Thyroid gland (tissue), 4 donors: ENCODE results near the gene PLAC8.

Source experiments
- POLR2A ChIP-seq, 2 donors: fragments of 450-650 bp; IDR thresholded peaks; one replicate each; pipeline ENCODE4 v1.6.1; 2017; ENCODE audit warnings: antibody characterized with exemption in 2 of 2, mild to moderate bottlenecking in 2 of 2, moderate library complexity in 1 of 2
- TF ChIP-seq, protein P1 (sequence below), 6 experiments: fragments of 200-600 bp in 3 of 6; fragments of 450-650 bp in 3 of 6; sonication (generic) in 3 of 6; IDR thresholded peaks; one replicate each; pipeline ENCODE4 v1.5.1; 2016 to 2019; ENCODE audit warnings: antibody characterized with exemption in 6 of 6, mild to moderate bottlenecking in 2 of 6, inconsistent platforms in 1 of 6, moderate library complexity in 1 of 6

- TF ChIP-seq, protein P1, sequence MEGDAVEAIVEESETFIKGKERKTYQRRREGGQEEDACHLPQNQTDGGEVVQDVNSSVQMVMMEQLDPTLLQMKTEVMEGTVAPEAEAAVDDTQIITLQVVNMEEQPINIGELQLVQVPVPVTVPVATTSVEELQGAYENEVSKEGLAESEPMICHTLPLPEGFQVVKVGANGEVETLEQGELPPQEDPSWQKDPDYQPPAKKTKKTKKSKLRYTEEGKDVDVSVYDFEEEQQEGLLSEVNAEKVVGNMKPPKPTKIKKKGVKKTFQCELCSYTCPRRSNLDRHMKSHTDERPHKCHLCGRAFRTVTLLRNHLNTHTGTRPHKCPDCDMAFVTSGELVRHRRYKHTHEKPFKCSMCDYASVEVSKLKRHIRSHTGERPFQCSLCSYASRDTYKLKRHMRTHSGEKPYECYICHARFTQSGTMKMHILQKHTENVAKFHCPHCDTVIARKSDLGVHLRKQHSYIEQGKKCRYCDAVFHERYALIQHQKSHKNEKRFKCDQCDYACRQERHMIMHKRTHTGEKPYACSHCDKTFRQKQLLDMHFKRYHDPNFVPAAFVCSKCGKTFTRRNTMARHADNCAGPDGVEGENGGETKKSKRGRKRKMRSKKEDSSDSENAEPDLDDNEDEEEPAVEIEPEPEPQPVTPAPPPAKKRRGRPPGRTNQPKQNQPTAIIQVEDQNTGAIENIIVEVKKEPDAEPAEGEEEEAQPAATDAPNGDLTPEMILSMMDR (IDR thresholded peaks at IDR 0.05): no peak
- no peak for TF ChIP-seq POLR2A (IDR thresholded peaks at IDR 0.05)
Observed at GRCh38 chr4:83075311-83076095, 39.0 kb downstream of the PLAC8 start.
